SK-N-SH (cell line): ENCODE measurements around the gene RAB18. TPM values are rescaled to one million over a fixed set of nuclear protein-coding genes. Genes with fewer than 3 reads are reported as not detected.

Source experiments
- CTCF ChIA-PET: fragments of 300-600, 350-600 bp; formaldehyde crosslinking; extraction: SDS; loops from one replicate; lab custom pipeline; 2021; lab: Yijun Ruan, JAX
- POLR2A ChIA-PET: fragments of 350-600 bp; sonication (Branson Sonifier 250); formaldehyde crosslinking; extraction: SDS; loops from one replicate; lab custom pipeline; 2020; ENCODE audit warnings: antibody characterized with exemption, inconsistent platforms; lab: Yijun Ruan, JAX
- DNase-seq: peaks from one replicate; pipeline ENCODE4 v3.0.0; 2012
- H2AFZ ChIP-seq: fragments of 200-600 bp; sonication (generic); 2 replicates; pipeline ENCODE4 v1.8.1; 2016; ENCODE audit warnings: antibody characterized with exemption, mild to moderate bottlenecking, low read depth
- H3F3A ChIP-seq: fragments of 200-600 bp; sonication (generic); replicated peaks from 2 replicates; pipeline ENCODE3; 2016; ENCODE audit warnings: antibody characterized with exemption, mild to moderate bottlenecking; ENCODE audit not compliant: insufficient read depth
- H3K27ac ChIP-seq, 2 experiments: fragments of 200-500 bp in 1 of 2; fragments of 200-600 bp in 1 of 2; sonication (Bioruptor generic) in 1 of 2; sonication (generic), shearing (Covaris generic) in 1 of 2; 2 replicates each; pipeline versions ENCODE4 v1.5.1 to v1.6.1; 2014 to 2016; ENCODE audit warnings: low read depth in 2 of 2, inconsistent platforms in 1 of 2, low read length in 1 of 2, mild to moderate bottlenecking in 1 of 2, mixed read lengths in 1 of 2
- H3K27me3 ChIP-seq: fragments of 200-600 bp; sonication (generic), shearing (Covaris generic); 2 replicates; pipeline ENCODE4 v1.6.1; 2016; ENCODE audit warnings: mixed run types; ENCODE audit not compliant: insufficient read depth
- H3K36me3 ChIP-seq, 2 experiments: fragments of 200-500 bp in 1 of 2; fragments of 200-600 bp in 1 of 2; sonication (Bioruptor generic) in 1 of 2; sonication (generic) in 1 of 2; replicated peaks in 1 of 2; 2 replicates each; pipeline versions ENCODE3 to v1.5.1; 2014 to 2016; ENCODE audit warnings: low read length in 1 of 2, mild to moderate bottlenecking in 1 of 2; ENCODE audit not compliant: insufficient read depth in 2 of 2, control insufficient read depth in 1 of 2
- H3K4me1 ChIP-seq, 2 experiments: fragments of 200-500 bp in 1 of 2; fragments of 200-600 bp in 1 of 2; sonication (Bioruptor generic) in 1 of 2; sonication (generic), shearing (Covaris generic) in 1 of 2; 2 replicates each; pipeline versions ENCODE4 v1.5.1 to v1.6.1; 2014 to 2016; ENCODE audit warnings: low read depth in 1 of 2, low read length in 1 of 2, mixed run types in 1 of 2; ENCODE audit not compliant: insufficient read depth in 2 of 2, control insufficient read depth in 1 of 2
- H3K4me2 ChIP-seq: fragments of 200-600 bp; sonication (generic), shearing (Covaris generic); 2 replicates; pipeline ENCODE4 v1.6.1; 2017; ENCODE audit warnings: mixed run types
- H3K4me3 ChIP-seq, 2 experiments: fragments of 200-500 bp in 1 of 2; fragments of 200-600 bp in 1 of 2; sonication (Bioruptor generic) in 1 of 2; sonication (generic), shearing (Covaris generic) in 1 of 2; 2 replicates each; pipeline versions ENCODE4 v1.5.1 to v1.8.1; 2014 to 2016; ENCODE audit warnings: low read depth in 2 of 2, inconsistent platforms in 1 of 2, low read length in 1 of 2, mild to moderate bottlenecking in 1 of 2, mixed read lengths in 1 of 2, moderate library complexity in 1 of 2
- H3K79me2 ChIP-seq: fragments of 200-600 bp; sonication (generic); 2 replicates; pipeline ENCODE4 v1.8.1; 2017; ENCODE audit warnings: mild to moderate bottlenecking; ENCODE audit not compliant: insufficient read depth
- H3K9ac ChIP-seq: fragments of 200-600 bp; sonication (generic); 2 replicates; pipeline ENCODE4 v1.6.1; 2017; ENCODE audit warnings: mixed run types
- H3K9me2 ChIP-seq: fragments of 200-600 bp; sonication (generic); 2 replicates; pipeline ENCODE4 v1.6.1; 2017; ENCODE audit warnings: mixed run types
- H3K9me3 ChIP-seq: fragments of 200-600 bp; sonication (generic); 2 replicates; pipeline ENCODE4 v1.6.1; 2017; ENCODE audit warnings: mixed run types, mild to moderate bottlenecking, moderate library complexity
- H4K20me1 ChIP-seq: fragments of 200-600 bp; sonication (generic); 2 replicates; pipeline ENCODE4 v1.6.1; 2017; ENCODE audit warnings: mild to moderate bottlenecking, mixed run types; ENCODE audit not compliant: insufficient read depth
- CHD2 ChIP-seq: fragments of 150-350 bp; IDR thresholded peaks from 2 replicates; pipeline ENCODE4 v1.6.1; 2018; ENCODE audit warnings: low read length; ENCODE audit not compliant: partially characterized antibody
- ELF1 ChIP-seq: IDR thresholded peaks from 2 replicates; pipeline ENCODE4 v1.4.0; 2012
- EZH2phosphoT487 ChIP-seq: fragments of 200-600 bp; sonication (generic); IDR thresholded peaks from 2 replicates; pipeline ENCODE4 v1.6.1; 2017; ENCODE audit warnings: low read depth, mixed run types, mild to moderate bottlenecking, antibody characterized with exemption, moderate library complexity, borderline replicate concordance
- FOXJ3 ChIP-seq: sonication (generic); formaldehyde crosslinking; IDR thresholded peaks from 2 replicates; pipeline ENCODE4 v1.5.1; 2020; ENCODE audit warnings: mild to moderate bottlenecking, missing genetic modification reagents
- FOXM1 ChIP-seq: IDR thresholded peaks from 2 replicates; pipeline ENCODE4 v1.4.0; 2012; ENCODE audit warnings: low read depth, mild to moderate bottlenecking
- GABPA ChIP-seq: IDR thresholded peaks from 2 replicates; pipeline ENCODE4 v1.4.0; 2012; ENCODE audit warnings: low read depth, mild to moderate bottlenecking
- GATA2 ChIP-seq: sonication (generic); formaldehyde crosslinking; IDR thresholded peaks from 2 replicates; pipeline ENCODE4 v1.5.0; 2020; ENCODE audit warnings: mild to moderate bottlenecking, missing genetic modification reagents
- JUND ChIP-seq: IDR thresholded peaks from 2 replicates; pipeline ENCODE4 v1.4.0; 2012
- MXI1 ChIP-seq: IDR thresholded peaks from 2 replicates; pipeline ENCODE4 v1.6.1; 2012; ENCODE audit warnings: mild to moderate bottlenecking, low read depth, low read length, improper control_type of control experiment
- NRF1 ChIP-seq: IDR thresholded peaks from 2 replicates; pipeline ENCODE4 v1.6.1; 2012; ENCODE audit warnings: low read depth, mild to moderate bottlenecking, low read length
- POLR2AphosphoS5 ChIP-seq: IDR thresholded peaks from 2 replicates; pipeline ENCODE4 v1.6.1; 2012; ENCODE audit warnings: low read depth, low read length
- RAD21 ChIP-seq: IDR thresholded peaks from 2 replicates; pipeline ENCODE4 v1.6.1; 2012; ENCODE audit warnings: mild to moderate bottlenecking, low read length
- RCOR1 ChIP-seq: fragments of 150-350 bp; IDR thresholded peaks from 2 replicates; pipeline ENCODE4 v1.6.1; 2017; ENCODE audit warnings: antibody characterized with exemption, low read length
- RXRA ChIP-seq: IDR thresholded peaks from 2 replicates; pipeline ENCODE4 v1.4.0; 2012; ENCODE audit warnings: low read depth, mild to moderate bottlenecking, borderline replicate concordance
- SIN3A ChIP-seq: IDR thresholded peaks from 2 replicates; pipeline ENCODE4 v1.6.1; 2012; ENCODE audit warnings: low read depth, mild to moderate bottlenecking, low read length, moderate library complexity, borderline replicate concordance
- SMC3 ChIP-seq: IDR thresholded peaks from 2 replicates; pipeline ENCODE4 v1.6.1; 2012; ENCODE audit warnings: low read depth, low read length, improper control_type of control experiment
- TAF1 ChIP-seq: IDR thresholded peaks from 2 replicates; pipeline ENCODE4 v1.6.1; 2012; ENCODE audit warnings: low read depth, mild to moderate bottlenecking, low read length, moderate library complexity, borderline replicate concordance
- TCF12 ChIP-seq: IDR thresholded peaks from 2 replicates; pipeline ENCODE4 v1.4.0; 2012
- TEAD4 ChIP-seq: IDR thresholded peaks from 2 replicates; pipeline ENCODE4 v1.4.0; 2012; ENCODE audit warnings: mild to moderate bottlenecking, borderline replicate concordance; ENCODE audit not compliant: insufficient read depth
- YY1 ChIP-seq: IDR thresholded peaks from 2 replicates; pipeline ENCODE4 v1.4.0; 2012; ENCODE audit warnings: low read depth, mild to moderate bottlenecking
- WGBS: methylation state at CpG from one replicate; pipeline ENCODE4 v1.1.6; 2017; ENCODE audit warnings: low lambda C conversion rate; 5-methylcytosine and 5-hydroxymethylcytosine counted together
- polyA plus RNA-seq, 3 experiments: library from polyadenylated mRNA; depleted of rRNA; stranded (reverse); fragments of >200 nt; gene quantifications; 2 replicates each; pipeline ENCODE4 v1.2.3, GENCODE V29; 2012
- TF ChIP-seq, protein P1 (sequence below): IDR thresholded peaks from 2 replicates; pipeline ENCODE4 v1.4.0; 2012; ENCODE audit warnings: low read depth, borderline replicate concordance
- TF ChIP-seq, protein P2 (sequence below): fragments of 200-600 bp; sonication (generic); IDR thresholded peaks from 2 replicates; pipeline ENCODE4 v1.6.1; 2017; ENCODE audit warnings: antibody characterized with exemption, mild to moderate bottlenecking, moderate library complexity
- TF ChIP-seq, protein P3 (sequence below): IDR thresholded peaks from 2 replicates; pipeline ENCODE4; 2012
- TF ChIP-seq, protein P4 (sequence below): IDR thresholded peaks from 2 replicates; pipeline ENCODE4 v1.6.1; 2012; ENCODE audit warnings: mild to moderate bottlenecking, low read depth, low read length, moderate library complexity
- TF ChIP-seq, protein P5 (sequence below): IDR thresholded peaks from 2 replicates; pipeline ENCODE4 v1.4.0; 2012; ENCODE audit warnings: low read depth
- TF ChIP-seq, protein P6 (sequence below): fragments of 150-350 bp; IDR thresholded peaks from 2 replicates; pipeline ENCODE4 v1.6.1; 2016; ENCODE audit warnings: mild to moderate bottlenecking, low read depth, low read length

RAB18 gene
- polyA plus RNA-seq, 1 of the 3 experiments (the other 2 are of a cell fraction) = 10.2 TPM

DNA sequence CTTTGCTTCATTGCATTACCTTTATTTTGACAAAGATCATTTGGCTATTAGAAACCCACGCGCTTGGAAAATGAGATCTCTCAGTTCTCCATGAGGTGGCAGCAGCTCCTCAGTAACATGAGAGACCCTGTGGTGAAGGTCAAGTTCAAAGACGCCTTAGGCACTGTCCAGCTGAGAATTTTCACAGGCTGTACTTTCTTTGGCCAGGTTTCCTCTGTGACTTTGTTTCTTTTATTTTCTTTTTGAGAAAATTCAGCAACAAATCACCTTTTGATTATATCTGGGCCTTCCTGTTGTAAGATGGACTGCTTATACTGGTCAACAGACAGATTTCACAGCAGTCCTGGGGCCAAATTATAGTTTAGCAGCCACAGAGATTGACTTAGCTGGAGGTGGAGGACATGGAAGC lies 54.5 kb downstream of the RAB18 start:
- Histone ChIP-seq H3K79me2 (no peaks in the 10 kb centered on the region), H2AFZ (no peak overlapping the region), H3F3A (no peaks in the 10 kb centered on the region), H3K9me3 (no peaks in the 10 kb centered on the region), H3K9me2 (no peaks in the 10 kb centered on the region), H3K27me3 (no peaks in the 10 kb centered on the region), H3K4me3 (no peak overlapping the region; a peak in 1 of 4 replicates), H3K27ac (no peak overlapping the region), H4K20me1 (no peaks in the 10 kb centered on the region), H3K4me1 (no peaks in the 10 kb centered on the region), H3K36me3 (no peaks in the 10 kb centered on the region), H3K9ac (no peak overlapping the region), H3K4me2 (no peak overlapping the region)
- CTCF ChIA-PET = interaction anchor here (0.9 to 1.6 kb wide), 11 partner anchors 11 to 823 kb away, joined by 3 to 7 read pairs (median 3); no protein-coding TSS in a partner anchor
- 1% methylated on average over 3 of the region's 3 CpGs for WGBS
- DNase-seq = peak; percentile 59
- POLR2A ChIA-PET = no interaction called here
- TF ChIP-seq, protein P1, sequence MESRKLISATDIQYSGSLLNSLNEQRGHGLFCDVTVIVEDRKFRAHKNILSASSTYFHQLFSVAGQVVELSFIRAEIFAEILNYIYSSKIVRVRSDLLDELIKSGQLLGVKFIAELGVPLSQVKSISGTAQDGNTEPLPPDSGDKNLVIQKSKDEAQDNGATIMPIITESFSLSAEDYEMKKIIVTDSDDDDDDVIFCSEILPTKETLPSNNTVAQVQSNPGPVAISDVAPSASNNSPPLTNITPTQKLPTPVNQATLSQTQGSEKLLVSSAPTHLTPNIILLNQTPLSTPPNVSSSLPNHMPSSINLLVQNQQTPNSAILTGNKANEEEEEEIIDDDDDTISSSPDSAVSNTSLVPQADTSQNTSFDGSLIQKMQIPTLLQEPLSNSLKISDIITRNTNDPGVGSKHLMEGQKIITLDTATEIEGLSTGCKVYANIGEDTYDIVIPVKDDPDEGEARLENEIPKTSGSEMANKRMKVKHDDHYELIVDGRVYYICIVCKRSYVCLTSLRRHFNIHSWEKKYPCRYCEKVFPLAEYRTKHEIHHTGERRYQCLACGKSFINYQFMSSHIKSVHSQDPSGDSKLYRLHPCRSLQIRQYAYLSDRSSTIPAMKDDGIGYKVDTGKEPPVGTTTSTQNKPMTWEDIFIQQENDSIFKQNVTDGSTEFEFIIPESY = no peak
- TF ChIP-seq FOXM1 (no peak), SIN3A (no peak), TCF12 (no peak), RCOR1 (no peak), CHD2 (no peak), GABPA (no peak), MXI1 (no peak), ELF1 (no peak), TAF1 (no peak), RXRA (no peak), NRF1 (no peak), EZH2phosphoT487 (no peak), POLR2AphosphoS5 (no peak), JUND (no peak), RAD21 (peak; percentile 82), YY1 (no peak), FOXJ3 (CRISPR knock-in tag) (no peak), GATA2 (no peak), SMC3 (peak; percentile 64), TEAD4 (no peak)
- TF ChIP-seq, protein P2, sequence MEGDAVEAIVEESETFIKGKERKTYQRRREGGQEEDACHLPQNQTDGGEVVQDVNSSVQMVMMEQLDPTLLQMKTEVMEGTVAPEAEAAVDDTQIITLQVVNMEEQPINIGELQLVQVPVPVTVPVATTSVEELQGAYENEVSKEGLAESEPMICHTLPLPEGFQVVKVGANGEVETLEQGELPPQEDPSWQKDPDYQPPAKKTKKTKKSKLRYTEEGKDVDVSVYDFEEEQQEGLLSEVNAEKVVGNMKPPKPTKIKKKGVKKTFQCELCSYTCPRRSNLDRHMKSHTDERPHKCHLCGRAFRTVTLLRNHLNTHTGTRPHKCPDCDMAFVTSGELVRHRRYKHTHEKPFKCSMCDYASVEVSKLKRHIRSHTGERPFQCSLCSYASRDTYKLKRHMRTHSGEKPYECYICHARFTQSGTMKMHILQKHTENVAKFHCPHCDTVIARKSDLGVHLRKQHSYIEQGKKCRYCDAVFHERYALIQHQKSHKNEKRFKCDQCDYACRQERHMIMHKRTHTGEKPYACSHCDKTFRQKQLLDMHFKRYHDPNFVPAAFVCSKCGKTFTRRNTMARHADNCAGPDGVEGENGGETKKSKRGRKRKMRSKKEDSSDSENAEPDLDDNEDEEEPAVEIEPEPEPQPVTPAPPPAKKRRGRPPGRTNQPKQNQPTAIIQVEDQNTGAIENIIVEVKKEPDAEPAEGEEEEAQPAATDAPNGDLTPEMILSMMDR = peak; percentile 78
- TF ChIP-seq, protein P3, sequence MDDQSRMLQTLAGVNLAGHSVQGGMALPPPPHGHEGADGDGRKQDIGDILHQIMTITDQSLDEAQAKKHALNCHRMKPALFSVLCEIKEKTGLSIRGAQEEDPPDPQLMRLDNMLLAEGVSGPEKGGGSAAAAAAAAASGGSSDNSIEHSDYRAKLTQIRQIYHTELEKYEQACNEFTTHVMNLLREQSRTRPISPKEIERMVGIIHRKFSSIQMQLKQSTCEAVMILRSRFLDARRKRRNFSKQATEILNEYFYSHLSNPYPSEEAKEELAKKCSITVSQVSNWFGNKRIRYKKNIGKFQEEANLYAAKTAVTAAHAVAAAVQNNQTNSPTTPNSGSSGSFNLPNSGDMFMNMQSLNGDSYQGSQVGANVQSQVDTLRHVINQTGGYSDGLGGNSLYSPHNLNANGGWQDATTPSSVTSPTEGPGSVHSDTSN = no peak
- TF ChIP-seq, protein P4, sequence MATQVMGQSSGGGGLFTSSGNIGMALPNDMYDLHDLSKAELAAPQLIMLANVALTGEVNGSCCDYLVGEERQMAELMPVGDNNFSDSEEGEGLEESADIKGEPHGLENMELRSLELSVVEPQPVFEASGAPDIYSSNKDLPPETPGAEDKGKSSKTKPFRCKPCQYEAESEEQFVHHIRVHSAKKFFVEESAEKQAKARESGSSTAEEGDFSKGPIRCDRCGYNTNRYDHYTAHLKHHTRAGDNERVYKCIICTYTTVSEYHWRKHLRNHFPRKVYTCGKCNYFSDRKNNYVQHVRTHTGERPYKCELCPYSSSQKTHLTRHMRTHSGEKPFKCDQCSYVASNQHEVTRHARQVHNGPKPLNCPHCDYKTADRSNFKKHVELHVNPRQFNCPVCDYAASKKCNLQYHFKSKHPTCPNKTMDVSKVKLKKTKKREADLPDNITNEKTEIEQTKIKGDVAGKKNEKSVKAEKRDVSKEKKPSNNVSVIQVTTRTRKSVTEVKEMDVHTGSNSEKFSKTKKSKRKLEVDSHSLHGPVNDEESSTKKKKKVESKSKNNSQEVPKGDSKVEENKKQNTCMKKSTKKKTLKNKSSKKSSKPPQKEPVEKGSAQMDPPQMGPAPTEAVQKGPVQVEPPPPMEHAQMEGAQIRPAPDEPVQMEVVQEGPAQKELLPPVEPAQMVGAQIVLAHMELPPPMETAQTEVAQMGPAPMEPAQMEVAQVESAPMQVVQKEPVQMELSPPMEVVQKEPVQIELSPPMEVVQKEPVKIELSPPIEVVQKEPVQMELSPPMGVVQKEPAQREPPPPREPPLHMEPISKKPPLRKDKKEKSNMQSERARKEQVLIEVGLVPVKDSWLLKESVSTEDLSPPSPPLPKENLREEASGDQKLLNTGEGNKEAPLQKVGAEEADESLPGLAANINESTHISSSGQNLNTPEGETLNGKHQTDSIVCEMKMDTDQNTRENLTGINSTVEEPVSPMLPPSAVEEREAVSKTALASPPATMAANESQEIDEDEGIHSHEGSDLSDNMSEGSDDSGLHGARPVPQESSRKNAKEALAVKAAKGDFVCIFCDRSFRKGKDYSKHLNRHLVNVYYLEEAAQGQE = peak; percentile 73; the same call in 1 of the 2 replicates
- TF ChIP-seq, protein P5, sequence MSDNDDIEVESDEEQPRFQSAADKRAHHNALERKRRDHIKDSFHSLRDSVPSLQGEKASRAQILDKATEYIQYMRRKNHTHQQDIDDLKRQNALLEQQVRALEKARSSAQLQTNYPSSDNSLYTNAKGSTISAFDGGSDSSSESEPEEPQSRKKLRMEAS = no peak
- TF ChIP-seq, protein P6, sequence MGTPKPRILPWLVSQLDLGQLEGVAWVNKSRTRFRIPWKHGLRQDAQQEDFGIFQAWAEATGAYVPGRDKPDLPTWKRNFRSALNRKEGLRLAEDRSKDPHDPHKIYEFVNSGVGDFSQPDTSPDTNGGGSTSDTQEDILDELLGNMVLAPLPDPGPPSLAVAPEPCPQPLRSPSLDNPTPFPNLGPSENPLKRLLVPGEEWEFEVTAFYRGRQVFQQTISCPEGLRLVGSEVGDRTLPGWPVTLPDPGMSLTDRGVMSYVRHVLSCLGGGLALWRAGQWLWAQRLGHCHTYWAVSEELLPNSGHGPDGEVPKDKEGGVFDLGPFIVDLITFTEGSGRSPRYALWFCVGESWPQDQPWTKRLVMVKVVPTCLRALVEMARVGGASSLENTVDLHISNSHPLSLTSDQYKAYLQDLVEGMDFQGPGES = no peak
